GM12878 (cell line): ENCODE results near the gene SCRG1. TPM values are rescaled to one million over a fixed set of nuclear protein-coding genes. Genes with fewer than 3 reads are reported as not detected.

Experiments
- BCL3 ChIP-seq: IDR thresholded peaks from 2 replicates; pipeline ENCODE4 v1.6.1; 2011; ENCODE audit warnings: borderline replicate concordance, low read depth, mild to moderate bottlenecking, moderate library complexity, low read length; ENCODE audit not compliant: insufficient read depth, poor library complexity, severe bottlenecking
- CBX3 ChIP-seq: fragments of 200-600 bp; sonication (generic); IDR thresholded peaks from 2 replicates; pipeline ENCODE4 v1.6.1; 2016; ENCODE audit warnings: low read depth, borderline replicate concordance
- CHD1 ChIP-seq: IDR thresholded peaks from 2 replicates; pipeline ENCODE4 v1.6.1; 2012; ENCODE audit warnings: low read depth, low read length, improper control_type of control experiment
- DPF2 ChIP-seq: fragments of 450-650 bp; IDR thresholded peaks from 2 replicates; pipeline ENCODE4 v1.6.1; 2017; ENCODE audit warnings: mild to moderate bottlenecking
- ELK1 ChIP-seq: IDR thresholded peaks from 2 replicates; pipeline ENCODE4 v1.6.1; 2012; ENCODE audit warnings: low read depth, low read length, improper control_type of control experiment
- EP300 ChIP-seq, 2 experiments: fragments of 150-350 bp in 1 of 2; IDR thresholded peaks; 2 replicates each; pipeline ENCODE4 v1.6.1; 2011 to 2012; ENCODE audit warnings: low read depth in 2 of 2, low read length in 2 of 2, borderline replicate concordance in 1 of 2, improper control_type of control experiment in 1 of 2, inconsistent platforms in 1 of 2; ENCODE audit not compliant: control insufficient read depth in 1 of 2
- ESRRA ChIP-seq: IDR thresholded peaks from 2 replicates; pipeline ENCODE4 v1.6.1; 2012; ENCODE audit warnings: mild to moderate bottlenecking, low read length, improper control_type of control experiment
- ETV6 ChIP-seq, 2 experiments: fragments of 450-650 bp in 1 of 2; IDR thresholded peaks in 1 of 2; conservative IDR thresholded peaks in 1 of 2; 2 replicates each; pipeline ENCODE4 v1.6.1; 2014; ENCODE audit warnings: antibody characterized with exemption in 1 of 2, borderline replicate concordance in 1 of 2, low read depth in 1 of 2, mild to moderate bottlenecking in 1 of 2, moderate library complexity in 1 of 2
- KLF5 ChIP-seq: fragments of 450-650 bp; IDR thresholded peaks from 2 replicates; pipeline ENCODE4 v1.6.1; 2014; ENCODE audit warnings: mild to moderate bottlenecking; ENCODE audit not compliant: partially characterized antibody
- NBN ChIP-seq: fragments of 450-650 bp; IDR thresholded peaks from 2 replicates; pipeline ENCODE4 v1.6.1; 2016
- NR2C1 ChIP-seq: fragments of 450-650 bp; IDR thresholded peaks from 2 replicates; pipeline ENCODE4 v1.6.1; 2017; ENCODE audit warnings: antibody characterized with exemption, mild to moderate bottlenecking, moderate library complexity
- POLR2A ChIP-seq: IDR thresholded peaks from 2 replicates; pipeline ENCODE4 v1.6.1; 2011; ENCODE audit warnings: low read depth, mild to moderate bottlenecking, low read length
- SMAD5 ChIP-seq: IDR thresholded peaks from 2 replicates; pipeline ENCODE4 v1.6.1; 2016; ENCODE audit warnings: antibody characterized with exemption, low read depth
- SUPT20H ChIP-seq: IDR thresholded peaks from 2 replicates; pipeline ENCODE4 v1.6.1; 2011; ENCODE audit warnings: low read depth, mild to moderate bottlenecking, low read length, moderate library complexity, borderline replicate concordance; ENCODE audit not compliant: control insufficient read depth
- WRNIP1 ChIP-seq: IDR thresholded peaks from 2 replicates; pipeline ENCODE4 v1.6.1; 2011; ENCODE audit warnings: low read depth, low read length, improper control_type of control experiment, borderline replicate concordance
- ZBTB33 ChIP-seq: fragments of 450-650 bp; IDR thresholded peaks from 2 replicates; pipeline ENCODE4 v1.6.1; 2017; ENCODE audit warnings: mild to moderate bottlenecking
- ZNF207 ChIP-seq: fragments of 450-650 bp; IDR thresholded peaks from 2 replicates; pipeline ENCODE4 v1.6.1; 2014; ENCODE audit warnings: antibody characterized with exemption, mild to moderate bottlenecking, borderline replicate concordance
- ZNF274 ChIP-seq: IDR thresholded peaks from one replicate; pipeline ENCODE4 v1.8.0; 2011; ENCODE audit not compliant: insufficient read length, insufficient read depth
- polyA plus RNA-seq, 11 experiments: library from polyadenylated mRNA; depleted of rRNA in 4 of 11; unstranded in 6 of 11; stranded (reverse) in 5 of 11; fragments of >200 nt; fragmentation: Nextera tagmentation in 4 of 11; fragmentation: Illumina TruSeq in 1 of 11; extraction: Ambion mirVana in 4 of 11; extraction: Trizol in 1 of 11; gene quantifications; 1 replicate in 1 of 11; 2 replicates in 10 of 11; pipeline versions ENCODE4 v1.2.1 to v1.2.3, GENCODE V29; 2011 to 2016; ENCODE audit warnings: inconsistent platforms in 2 of 11, missing spikeins in 2 of 11, low read depth in 1 of 11
- total RNA-seq, 4 experiments: library from RNA; depleted of rRNA in 3 of 4; stranded (reverse); fragments of >200 nt in 3 of 4; fragmentation: Illumina TruSeq in 1 of 4; extraction: Trizol in 1 of 4; gene quantifications; 2 replicates each; pipeline versions ENCODE4 v1.2.1 to v1.2.3, GENCODE V29; 2013 to 2021
- TF ChIP-seq, protein P1 (sequence below): fragments of 450-650 bp; conservative IDR thresholded peaks from 2 replicates; pipeline ENCODE4 v1.6.1; 2017; ENCODE audit warnings: mild to moderate bottlenecking, moderate library complexity
- TF ChIP-seq, protein P2 (sequence below): fragments of 450-650 bp; IDR thresholded peaks from 2 replicates; pipeline ENCODE4 v1.6.1; 2018; ENCODE audit warnings: borderline replicate concordance, mild to moderate bottlenecking; ENCODE audit not compliant: partially characterized antibody

The SCRG1 gene
- total and polyA plus RNA-seq, 10 of the 15 experiments (the other 5 are each of a cell fraction or from before 2014, with no cell fraction given) = 0.02 to 0.58 (median 0.54) TPM; not detected in 7

DNA sequence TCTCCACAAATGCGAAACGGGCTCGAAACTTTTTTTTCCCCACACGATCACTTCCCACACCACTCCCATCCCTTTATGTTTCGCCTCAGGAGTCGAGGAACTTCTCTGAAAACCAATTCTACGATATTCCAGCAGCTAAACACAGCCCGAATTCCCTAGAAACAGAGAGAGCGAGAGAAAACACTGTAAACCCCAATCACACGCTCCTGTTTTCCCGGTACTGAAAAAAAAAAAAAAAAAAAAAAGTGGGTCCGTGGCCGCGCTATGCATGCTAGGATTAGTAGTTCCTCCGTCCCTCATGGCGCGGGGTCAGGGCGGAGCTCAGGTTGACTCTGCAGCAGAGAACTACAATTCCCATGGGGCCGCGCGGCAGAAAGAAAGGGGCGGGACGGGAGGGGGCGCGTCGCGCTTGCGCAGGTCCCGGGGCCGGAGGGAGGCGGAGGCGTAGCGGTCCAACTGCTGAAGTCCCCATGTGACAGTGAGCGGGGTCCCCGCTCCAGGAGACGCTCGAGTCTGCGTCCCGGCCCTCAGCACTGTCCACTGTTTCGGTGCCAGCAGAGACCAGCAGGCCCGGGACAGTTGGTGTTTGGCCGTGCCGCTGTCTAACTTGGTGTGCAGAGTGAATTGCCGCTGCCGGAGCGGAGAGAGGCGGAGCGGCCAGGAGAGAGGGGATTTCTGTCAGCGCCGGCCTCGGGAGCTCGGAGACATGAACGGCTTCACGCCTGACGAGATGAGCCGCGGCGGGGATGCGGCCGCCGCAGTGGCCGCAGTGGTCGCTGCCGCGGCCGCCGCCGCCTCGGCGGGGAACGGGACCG, 28.2 kb downstream of the SCRG1 start, which contains the start of gene SAP30 (continued):
- TF ChIP-seq ZNF274 (no peak), SUPT20H (no peak), ETV6 (conservative IDR thresholded peaks at IDR 0.05 in 1 of 2, IDR thresholded peaks at IDR 0.05 in 1 of 2; ENCODE audit: borderline replicate concordance in 1 of 2, low read depth in 1 of 2) (no peak), BCL3 (no peak), ZNF207 (no peak), EP300 (IDR thresholded peaks at IDR 0.05; ENCODE audit: borderline replicate concordance in 1 of 2, control insufficient read depth in 1 of 2, low read depth in 2 of 2, low read length in 2 of 2) (no peak), ZBTB33 (no peak), CHD1 (no peak; the same call in none of the 2 replicates), ESRRA (0 out of 2 replicates have a peak, but pooled peaks have one; percentile 26), DPF2 (peak; percentile 71), KLF5 (no peak), NBN (peak; percentile 47; the same call in 1 of the 2 replicates), NR2C1 (peak; percentile 43), ELK1 (no peak), POLR2A (peak; percentile 97), CBX3 (no peak), SMAD5 (no peak; the same call in 1 of the 2 replicates), WRNIP1 (no peak)
- TF ChIP-seq, protein P1, sequence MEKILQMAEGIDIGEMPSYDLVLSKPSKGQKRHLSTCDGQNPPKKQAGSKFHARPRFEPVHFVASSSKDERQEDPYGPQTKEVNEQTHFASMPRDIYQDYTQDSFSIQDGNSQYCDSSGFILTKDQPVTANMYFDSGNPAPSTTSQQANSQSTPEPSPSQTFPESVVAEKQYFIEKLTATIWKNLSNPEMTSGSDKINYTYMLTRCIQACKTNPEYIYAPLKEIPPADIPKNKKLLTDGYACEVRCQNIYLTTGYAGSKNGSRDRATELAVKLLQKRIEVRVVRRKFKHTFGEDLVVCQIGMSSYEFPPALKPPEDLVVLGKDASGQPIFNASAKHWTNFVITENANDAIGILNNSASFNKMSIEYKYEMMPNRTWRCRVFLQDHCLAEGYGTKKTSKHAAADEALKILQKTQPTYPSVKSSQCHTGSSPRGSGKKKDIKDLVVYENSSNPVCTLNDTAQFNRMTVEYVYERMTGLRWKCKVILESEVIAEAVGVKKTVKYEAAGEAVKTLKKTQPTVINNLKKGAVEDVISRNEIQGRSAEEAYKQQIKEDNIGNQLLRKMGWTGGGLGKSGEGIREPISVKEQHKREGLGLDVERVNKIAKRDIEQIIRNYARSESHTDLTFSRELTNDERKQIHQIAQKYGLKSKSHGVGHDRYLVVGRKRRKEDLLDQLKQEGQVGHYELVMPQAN = peak; percentile 96
- TF ChIP-seq, protein P2, sequence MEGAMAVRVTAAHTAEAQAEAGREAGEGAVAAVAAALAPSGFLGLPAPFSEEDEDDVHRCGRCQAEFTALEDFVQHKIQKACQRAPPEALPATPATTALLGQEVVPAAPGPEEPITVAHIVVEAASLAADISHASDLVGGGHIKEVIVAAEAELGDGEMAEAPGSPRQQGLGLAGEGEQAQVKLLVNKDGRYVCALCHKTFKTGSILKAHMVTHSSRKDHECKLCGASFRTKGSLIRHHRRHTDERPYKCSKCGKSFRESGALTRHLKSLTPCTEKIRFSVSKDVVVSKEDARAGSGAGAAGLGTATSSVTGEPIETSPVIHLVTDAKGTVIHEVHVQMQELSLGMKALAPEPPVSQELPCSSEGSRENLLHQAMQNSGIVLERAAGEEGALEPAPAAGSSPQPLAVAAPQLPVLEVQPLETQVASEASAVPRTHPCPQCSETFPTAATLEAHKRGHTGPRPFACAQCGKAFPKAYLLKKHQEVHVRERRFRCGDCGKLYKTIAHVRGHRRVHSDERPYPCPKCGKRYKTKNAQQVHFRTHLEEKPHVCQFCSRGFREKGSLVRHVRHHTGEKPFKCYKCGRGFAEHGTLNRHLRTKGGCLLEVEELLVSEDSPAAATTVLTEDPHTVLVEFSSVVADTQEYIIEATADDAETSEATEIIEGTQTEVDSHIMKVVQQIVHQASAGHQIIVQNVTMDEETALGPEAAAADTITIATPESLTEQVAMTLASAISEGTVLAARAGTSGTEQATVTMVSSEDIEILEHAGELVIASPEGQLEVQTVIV = no peak
